ENCODE data around the gene KCNAB1. TPM values are rescaled to one million over a fixed set of nuclear protein-coding genes. Genes with fewer than 3 reads are reported as not detected.

The KCNAB1 gene
- total RNA-seq, 1 donor from 2014 or later = 0.79 TPM

GRCh38 chr3:156298938-156299337 lies 178.6 kb downstream of the KCNAB1 start:
- H3K9me3 Mint-ChIP-seq = peaks cover 2% of the 10 kb centered on the region
- no peak for TF ChIP-seq CTCF (conservative IDR thresholded peaks at IDR 0.05)
- peaks cover 14% of the 10 kb centered on the region for H3K27me3 Mint-ChIP-seq (ENCODE audit: low read depth)
- no peaks in the 10 kb centered on the region for H3K4me1 Mint-ChIP-seq
- DNase-seq (ENCODE audit: low read depth, low spot score) = no peak
- no peak overlapping the region for H3K27ac Mint-ChIP-seq (ENCODE audit: unreplicated experiment)
- H3K36me3 Mint-ChIP-seq (ENCODE audit: low read depth) = no peaks in the 10 kb centered on the region
- H3K4me3 Mint-ChIP-seq = no peak overlapping the region

- Mint-ChIP-seq H3K36me3 (ENCODE audit: low read depth) (no peaks in the 10 kb centered on the region), H3K27ac (ENCODE audit: unreplicated experiment) (no peak overlapping the region), H3K9me3 (peaks cover 2% of the 10 kb centered on the region), H3K27me3 (ENCODE audit: low read depth) (peaks cover 10% of the 10 kb centered on the region), H3K4me1 (no peaks in the 10 kb centered on the region), H3K4me3 (no peak overlapping the region)
- DNase-seq (ENCODE audit: low read depth, low spot score) = no peak
- no peak for TF ChIP-seq CTCF (conservative IDR thresholded peaks at IDR 0.05)
Observed at GRCh38 chr3:156299569-156299968, 179.2 kb downstream of the KCNAB1 start.

GRCh38 chr3:156300371-156300770 lies 180.0 kb downstream of the KCNAB1 start:
- Mint-ChIP-seq H3K9me3 (peaks cover 2% of the 10 kb centered on the region), H3K4me1 (no peaks in the 10 kb centered on the region), H3K27ac (ENCODE audit: unreplicated experiment) (no peak overlapping the region), H3K27me3 (ENCODE audit: low read depth) (peaks cover 5% of the 10 kb centered on the region), H3K36me3 (ENCODE audit: low read depth) (no peaks in the 10 kb centered on the region), H3K4me3 (no peak overlapping the region)
- TF ChIP-seq CTCF (conservative IDR thresholded peaks at IDR 0.05) = no peak
- no peak for DNase-seq (ENCODE audit: low read depth, low spot score)

- H3K4me3 Mint-ChIP-seq = no peak overlapping the region
- no peaks in the 10 kb centered on the region for H3K36me3 Mint-ChIP-seq (ENCODE audit: low read depth)
- peaks cover 5% of the 10 kb centered on the region for H3K27me3 Mint-ChIP-seq (ENCODE audit: low read depth)
- no peak for DNase-seq (ENCODE audit: low read depth, low spot score)
- no peak overlapping the region for H3K27ac Mint-ChIP-seq (ENCODE audit: unreplicated experiment)
- no peaks in the 10 kb centered on the region for H3K4me1 Mint-ChIP-seq
- TF ChIP-seq CTCF (conservative IDR thresholded peaks at IDR 0.05) = no peak
- peaks cover 2% of the 10 kb centered on the region for H3K9me3 Mint-ChIP-seq
Observed at GRCh38 chr3:156300929-156301840, 180.8 kb downstream of the KCNAB1 start.

- H3K4me3 Mint-ChIP-seq = no peak overlapping the region
- peaks cover 5% of the 10 kb centered on the region for H3K27me3 Mint-ChIP-seq (ENCODE audit: low read depth)
- no peak overlapping the region for H3K27ac Mint-ChIP-seq (ENCODE audit: unreplicated experiment)
- no peak for DNase-seq (ENCODE audit: low read depth, low spot score)
- H3K4me1 Mint-ChIP-seq = no peaks in the 10 kb centered on the region
- H3K9me3 Mint-ChIP-seq = peaks cover 2% of the 10 kb centered on the region
- H3K36me3 Mint-ChIP-seq (ENCODE audit: low read depth) = no peaks in the 10 kb centered on the region
- no peak for TF ChIP-seq CTCF (conservative IDR thresholded peaks at IDR 0.05)
Observed at GRCh38 chr3:156303001-156303707, 182.8 kb downstream of the KCNAB1 start.

Measured in neural crest cell (in vitro differentiated cells).